ENCODE measurements around the gene PRUNE1. TPM values are rescaled to one million over a fixed set of nuclear protein-coding genes. Genes with fewer than 3 reads are reported as not detected.
A peak's percentile ranks its signal among the peaks of the same experiment; 100 is the strongest.

Gene PRUNE1
- total RNA-seq, 1 experiment from 2014 or later = 30.7 TPM

- peaks cover 36% of the 10 kb centered on the region for H3K79me2 ChIP-seq (ENCODE audit: low read depth)
- H3K4me2 ChIP-seq = peak overlapping the region; percentile 90
- peak overlapping the region; percentile 86 for H2AFZ ChIP-seq
- H3K9me3 ChIP-seq (ENCODE audit: insufficient read depth, low read depth) = no peaks in the 10 kb centered on the region
- intact Hi-C loops (cut with micrococcal nuclease; ENCODE audit: unreplicated experiment) = loop anchor here (1.0 to 10.0 kb wide), 2 partner anchors 10 to 496 kb away; no protein-coding TSS in a partner anchor
- H3K4me1 ChIP-seq (replicated peaks; ENCODE audit: insufficient read depth) = peaks cover 34% of the 10 kb centered on the region
- no peak for TF ChIP-seq EZH2 (IDR thresholded peaks at IDR 0.05; ENCODE audit: low read depth)
- TF ChIP-seq, protein P1, sequence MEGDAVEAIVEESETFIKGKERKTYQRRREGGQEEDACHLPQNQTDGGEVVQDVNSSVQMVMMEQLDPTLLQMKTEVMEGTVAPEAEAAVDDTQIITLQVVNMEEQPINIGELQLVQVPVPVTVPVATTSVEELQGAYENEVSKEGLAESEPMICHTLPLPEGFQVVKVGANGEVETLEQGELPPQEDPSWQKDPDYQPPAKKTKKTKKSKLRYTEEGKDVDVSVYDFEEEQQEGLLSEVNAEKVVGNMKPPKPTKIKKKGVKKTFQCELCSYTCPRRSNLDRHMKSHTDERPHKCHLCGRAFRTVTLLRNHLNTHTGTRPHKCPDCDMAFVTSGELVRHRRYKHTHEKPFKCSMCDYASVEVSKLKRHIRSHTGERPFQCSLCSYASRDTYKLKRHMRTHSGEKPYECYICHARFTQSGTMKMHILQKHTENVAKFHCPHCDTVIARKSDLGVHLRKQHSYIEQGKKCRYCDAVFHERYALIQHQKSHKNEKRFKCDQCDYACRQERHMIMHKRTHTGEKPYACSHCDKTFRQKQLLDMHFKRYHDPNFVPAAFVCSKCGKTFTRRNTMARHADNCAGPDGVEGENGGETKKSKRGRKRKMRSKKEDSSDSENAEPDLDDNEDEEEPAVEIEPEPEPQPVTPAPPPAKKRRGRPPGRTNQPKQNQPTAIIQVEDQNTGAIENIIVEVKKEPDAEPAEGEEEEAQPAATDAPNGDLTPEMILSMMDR (conservative IDR thresholded peaks at IDR 0.05) = no peak
- no peaks in the 10 kb centered on the region for H3K9me2 ChIP-seq (ENCODE audit: insufficient read depth)
- ChIA-PET POLR2A (ENCODE audit: unreplicated experiment) (interaction anchor here (0.6 kb wide), 1 partner anchor 76 kb away, joined by 14 read pairs; no protein-coding TSS in a partner anchor), CTCF (interaction anchor here (0.5 to 1.0 kb wide), 3 partner anchors 39 to 805 kb away, joined by 3 to 5 read pairs (median 3); no protein-coding TSS in a partner anchor)
- H3F3A ChIP-seq (ENCODE audit: insufficient read depth, low read depth) = peaks cover 10% of the 10 kb centered on the region
- H3K27me3 ChIP-seq (ENCODE audit: insufficient read depth, low read depth) = no peaks in the 10 kb centered on the region
- BruUV-seq (replicated peaks) = TSS peak; percentile 45
- peaks cover 14% of the 10 kb centered on the region; the same call in 1 of the 2 replicates for H4K20me1 ChIP-seq (ENCODE audit: insufficient read depth)
- DNase-seq = no peak
- peaks cover 8% of the 10 kb centered on the region; the same call in 1 of the 2 replicates for H3K36me3 ChIP-seq (ENCODE audit: low read depth)
- H3K27ac ChIP-seq = no peak overlapping the region
- peak overlapping the region; percentile 82 for H3K4me3 ChIP-seq
These were observed 52.6 kb downstream of the PRUNE1 start for GRCh38 chr1:151060657-151061421.

GRCh38 chr1:151061704-151062103, 53.5 kb downstream of the PRUNE1 start:
- no peak for DNase-seq
- Histone ChIP-seq H2AFZ (no peak overlapping the region), H3K4me1 (replicated peaks; ENCODE audit: insufficient read depth) (peaks cover 25% of the 10 kb centered on the region), H3F3A (ENCODE audit: insufficient read depth, low read depth) (peaks cover 5% of the 10 kb centered on the region), H3K4me3 (no peak overlapping the region), H3K27me3 (ENCODE audit: insufficient read depth, low read depth) (no peaks in the 10 kb centered on the region), H3K9me2 (ENCODE audit: insufficient read depth) (no peaks in the 10 kb centered on the region), H3K4me2 (no peak overlapping the region), H3K9me3 (ENCODE audit: insufficient read depth, low read depth) (no peaks in the 10 kb centered on the region), H3K27ac (no peak overlapping the region), H3K79me2 (ENCODE audit: low read depth) (peaks cover 27% of the 10 kb centered on the region), H3K36me3 (ENCODE audit: low read depth) (peaks cover 5% of the 10 kb centered on the region; the same call in 1 of the 2 replicates), H4K20me1 (ENCODE audit: insufficient read depth) (peaks cover 11% of the 10 kb centered on the region; the same call in 1 of the 2 replicates)
- POLR2A ChIA-PET (ENCODE audit: unreplicated experiment) = interaction anchor here (0.6 to 0.7 kb wide), 2 partner anchors 12 to 25 kb away, joined by 4 to 6 read pairs; partner anchors contain the start of gene BNIPL
- TF ChIP-seq, protein P1 (conservative IDR thresholded peaks at IDR 0.05) = no peak
- TF ChIP-seq EZH2 (IDR thresholded peaks at IDR 0.05; ENCODE audit: low read depth) = no peak
- BruUV-seq (replicated peaks) = no TSS peak
- intact Hi-C loops (cut with micrococcal nuclease; ENCODE audit: unreplicated experiment) = loop anchor here (1.0 to 10.0 kb wide), 2 partner anchors 10 to 497 kb away; no protein-coding TSS in a partner anchor
- CTCF ChIA-PET = interaction anchor here (0.5 to 1.0 kb wide), 4 partner anchors 8 to 806 kb away, joined by 3 read pairs; no protein-coding TSS in a partner anchor

GRCh38 chr1:151062741-151063371, 54.6 kb downstream of the PRUNE1 start:
- peaks cover 5% of the 10 kb centered on the region; the same call in 1 of the 2 replicates for H4K20me1 ChIP-seq (ENCODE audit: insufficient read depth)
- peaks cover 3% of the 10 kb centered on the region for H3F3A ChIP-seq (ENCODE audit: insufficient read depth, low read depth)
- no peak overlapping the region for H2AFZ ChIP-seq
- ChIA-PET CTCF (interaction anchor here (1.0 kb wide), 1 partner anchor 81 kb away, joined by 3 read pairs; no protein-coding TSS in a partner anchor), POLR2A (ENCODE audit: unreplicated experiment) (interaction anchor here (0.5 to 0.7 kb wide), 6 partner anchors 76 to 447 kb away, joined by 3 to 40 read pairs (median 3); no protein-coding TSS in a partner anchor)
- H3K36me3 ChIP-seq (ENCODE audit: low read depth) = no peaks in the 10 kb centered on the region
- DNase-seq = peak in 1 of 2 experiments; percentile 48
- intact Hi-C loops (cut with micrococcal nuclease; ENCODE audit: unreplicated experiment) = loop anchor here (10.0 kb wide), 1 partner anchor 498 kb away; no protein-coding TSS in a partner anchor
- no peaks in the 10 kb centered on the region for H3K9me2 ChIP-seq (ENCODE audit: insufficient read depth)
- H3K4me2 ChIP-seq = 0 out of 2 replicates have a peak overlapping the region, but pooled peaks have one; percentile 6
- peaks cover 16% of the 10 kb centered on the region for H3K79me2 ChIP-seq (ENCODE audit: low read depth)
- no peak overlapping the region for H3K4me3 ChIP-seq
- BruUV-seq (replicated peaks) = no TSS peak
- peak overlapping the region; percentile 30 for H3K27ac ChIP-seq
- no peak for TF ChIP-seq EZH2 (IDR thresholded peaks at IDR 0.05; ENCODE audit: low read depth)
- TF ChIP-seq, protein P1 (conservative IDR thresholded peaks at IDR 0.05) = no peak
- no peaks in the 10 kb centered on the region for H3K27me3 ChIP-seq (ENCODE audit: insufficient read depth, low read depth)
- peaks cover 14% of the 10 kb centered on the region for H3K4me1 ChIP-seq (replicated peaks; ENCODE audit: insufficient read depth)
- H3K9me3 ChIP-seq (ENCODE audit: insufficient read depth, low read depth) = no peaks in the 10 kb centered on the region
